ENCODE measurements around the gene SEMA3E.

DNA sequence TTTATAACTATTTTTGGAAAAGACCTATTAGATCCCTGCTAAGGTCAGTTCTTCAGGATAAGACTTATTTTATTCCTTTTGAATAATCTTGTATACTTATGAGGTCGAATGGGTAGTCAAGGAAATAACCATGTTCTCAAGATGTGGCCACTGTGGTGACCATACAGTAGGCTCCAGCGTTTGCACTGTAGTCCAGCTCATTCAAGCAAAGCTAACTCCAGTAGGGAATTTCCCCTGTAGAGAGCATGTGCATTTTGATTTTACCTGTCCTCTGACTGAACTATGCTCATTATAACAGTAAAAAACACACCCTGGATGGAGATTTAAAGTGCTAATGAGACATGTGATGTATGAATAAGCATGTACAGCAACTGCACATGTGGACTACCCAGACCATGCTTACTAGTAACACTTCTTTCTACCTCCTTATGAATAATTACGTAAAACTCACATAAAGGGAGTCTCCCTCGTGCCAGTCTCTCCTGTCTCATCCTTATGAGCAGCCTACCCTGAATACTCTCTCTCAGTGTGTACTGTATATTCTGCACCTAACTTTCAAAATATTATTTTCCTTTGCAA is 32.4 kb upstream of the SEMA3E start:
- TF ChIP-seq EZH2 (IDR thresholded peaks at IDR 0.05) (no peak), POLR2AphosphoS5 (IDR thresholded peaks at IDR 0.05; ENCODE audit: borderline replicate concordance, low read depth, low read length) (no peak)
